IPS-18c (cell line): ENCODE data around the gene OSCP1.
"Not testable (repeated sequence)": the region's sequence is repeated elsewhere in the genome, so short reads cannot be mapped to it uniquely, and the experiment has no call there.

Experiments used
- H3K4me3 ChIP-seq: 2 replicates; pipeline ENCODE4 v1.7.0; 2013; ENCODE audit warnings: low read depth, mild to moderate bottlenecking, low read length, moderate library complexity; ENCODE audit not compliant: insufficient read depth
- H3K9me3 ChIP-seq: one replicate; pipeline ENCODE4 v1.6.1; 2013; ENCODE audit warnings: mild to moderate bottlenecking, low read length, moderate library complexity; ENCODE audit not compliant: control insufficient read depth, insufficient read depth

OSCP1 gene

DNA sequence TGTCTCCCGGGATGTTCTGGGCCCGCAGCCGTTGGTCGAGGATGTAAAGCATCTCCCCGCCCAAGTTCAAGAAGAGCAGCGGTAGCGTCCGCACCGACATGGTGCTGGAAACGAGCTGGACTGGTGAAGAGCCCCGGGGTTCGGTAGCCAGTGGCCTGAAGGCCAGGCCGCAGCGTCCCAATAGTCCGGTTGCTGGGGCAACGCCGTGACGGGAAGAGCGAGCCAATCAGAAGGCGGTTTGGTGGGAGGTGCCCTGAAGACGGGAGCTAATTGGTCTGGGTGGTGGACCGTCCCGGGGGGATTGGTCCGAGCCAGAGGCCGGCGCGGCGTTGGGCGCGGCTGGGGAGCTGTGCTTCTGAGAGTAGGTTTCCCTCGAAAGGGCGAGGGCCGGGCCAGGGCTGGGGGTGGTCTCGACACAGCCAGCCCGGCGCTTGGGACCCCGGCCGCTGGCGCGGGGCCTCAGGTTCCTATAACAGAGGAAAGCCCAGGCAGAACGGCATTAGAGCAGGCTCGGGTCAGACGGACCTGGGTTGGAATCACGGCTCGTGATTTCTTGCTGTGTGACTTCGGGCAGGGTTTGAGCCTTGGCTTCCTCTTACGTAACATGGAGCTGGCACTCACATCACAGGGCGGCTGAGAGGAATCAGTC lies at the start of gene OSCP1:
Gene OSCP1, minus strand, starts transcription at position 182 of the 649 bp plus-strand sequence. Its CDS starts 82 bp downstream, at position 100.
- Histone ChIP-seq H3K9me3 (no peaks in the 10 kb centered on the region), H3K4me3 (peak within 1 kb of the TSS; percentile 69)

- Histone ChIP-seq H3K4me3 (no peak overlapping the region), H3K9me3 (no peaks in the 10 kb centered on the region)
Observed at GRCh38 chr1:36497207-36497606, 47.0 kb upstream of the OSCP1 start.

DNA sequence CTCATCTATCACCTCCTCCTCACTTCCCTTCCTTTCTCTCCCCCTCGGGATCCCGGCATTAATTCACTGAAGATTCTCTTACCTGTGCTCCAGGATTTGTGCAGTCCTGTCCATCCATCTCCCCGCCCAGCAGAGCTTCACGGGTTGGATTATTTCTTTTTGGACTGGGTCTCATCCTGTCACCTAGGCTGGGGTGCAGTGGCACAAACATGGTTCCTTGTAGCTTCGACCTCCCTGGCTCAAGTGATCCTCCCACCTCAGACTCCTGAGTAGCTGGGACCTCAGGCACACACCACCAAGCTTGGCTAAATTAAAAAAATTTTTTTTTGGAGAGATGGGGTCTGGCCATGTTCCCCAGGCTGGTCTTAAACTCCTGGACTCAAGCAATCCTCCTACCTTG lies 44.7 kb upstream of the OSCP1 start:
- Histone ChIP-seq H3K4me3 (no peak overlapping the region), H3K9me3 (no peaks in the 10 kb centered on the region)

DNA sequence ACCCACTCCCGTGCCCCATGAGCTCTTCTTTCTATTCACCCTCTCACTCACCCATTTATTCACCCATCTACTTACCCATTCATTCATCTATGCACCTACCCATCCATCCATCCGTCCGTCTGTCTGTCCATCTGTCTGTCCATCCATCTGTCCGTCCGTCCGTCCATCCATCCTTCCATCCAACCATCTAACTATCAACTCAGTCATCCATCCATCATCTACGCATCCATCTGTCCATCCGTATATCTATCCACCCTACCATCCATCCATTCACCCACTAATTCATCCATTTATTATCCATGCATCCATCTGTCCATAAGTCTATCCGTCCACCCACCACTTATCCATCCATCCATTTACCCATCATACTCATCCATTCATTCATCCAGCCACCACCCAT lies 43.3 kb upstream of the OSCP1 start:
- no peaks in the 10 kb centered on the region for H3K9me3 ChIP-seq

DNA sequence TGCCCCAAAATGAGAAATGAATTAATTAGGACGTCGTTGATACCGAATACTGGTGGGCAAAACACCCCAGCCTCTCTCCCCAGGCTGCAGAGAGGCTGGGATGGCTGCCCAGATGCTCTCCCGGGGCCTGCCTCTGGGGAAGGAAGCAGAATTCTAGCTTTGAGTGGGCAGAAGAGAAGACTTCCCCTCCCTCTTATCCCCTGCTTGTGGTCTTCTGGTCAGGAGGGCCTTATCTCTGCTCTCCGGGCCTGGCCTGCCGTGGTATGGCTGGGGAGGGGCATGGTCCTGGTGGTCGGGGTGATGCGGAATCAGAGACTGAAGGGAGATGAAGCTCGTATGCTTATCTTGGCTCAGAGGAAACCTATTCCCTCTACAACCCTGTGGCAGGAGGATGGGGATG lies 42.2 kb upstream of the OSCP1 start:
- H3K4me3 ChIP-seq: no peak overlapping the region

More for the DNA sequence above, 43.3 kb upstream of the OSCP1 start:
- no peak overlapping the region for H3K4me3 ChIP-seq

DNA sequence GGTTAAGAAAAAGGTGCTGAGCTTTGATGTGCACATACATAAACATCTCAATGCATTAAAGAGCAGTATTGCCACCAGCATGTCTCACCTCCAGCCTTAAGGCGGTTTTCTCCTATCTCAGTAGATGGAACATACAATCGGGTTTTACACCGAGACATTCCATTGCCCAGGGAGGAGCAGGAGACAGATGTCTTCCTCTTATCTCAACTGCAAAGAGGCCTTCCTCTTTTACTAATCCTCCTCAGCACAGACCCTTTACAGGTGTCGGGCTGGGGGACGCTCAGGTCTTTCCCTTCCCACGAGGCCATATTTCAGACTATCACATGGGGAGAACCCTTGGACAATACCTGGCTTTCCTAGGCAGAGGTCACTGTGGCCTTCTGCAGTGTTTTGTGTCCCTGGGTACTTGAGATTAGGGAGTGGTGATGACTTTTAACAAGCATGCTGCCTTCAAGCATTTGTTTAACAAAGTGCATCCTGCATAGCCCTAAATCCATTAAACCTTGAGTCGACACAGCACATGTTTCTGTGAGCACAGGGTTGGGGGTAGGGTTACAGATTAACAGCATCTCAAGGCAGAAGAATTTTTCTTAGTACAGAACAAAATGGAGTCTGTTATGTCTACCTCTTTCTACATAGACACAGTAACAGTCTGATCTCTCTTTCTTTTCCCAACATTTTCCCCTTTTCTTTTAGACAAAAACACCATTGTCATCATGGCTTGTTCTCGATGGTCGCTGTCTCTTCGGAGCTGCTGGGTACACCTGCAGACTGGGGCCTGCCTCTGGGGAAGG lies 39.2 kb upstream of the OSCP1 start:
- H3K4me3 ChIP-seq, H3K9me3 ChIP-seq: not testable (repeated sequence)

More for the DNA sequence above, 42.2 kb upstream of the OSCP1 start:
- no peaks in the 10 kb centered on the region for H3K9me3 ChIP-seq

DNA sequence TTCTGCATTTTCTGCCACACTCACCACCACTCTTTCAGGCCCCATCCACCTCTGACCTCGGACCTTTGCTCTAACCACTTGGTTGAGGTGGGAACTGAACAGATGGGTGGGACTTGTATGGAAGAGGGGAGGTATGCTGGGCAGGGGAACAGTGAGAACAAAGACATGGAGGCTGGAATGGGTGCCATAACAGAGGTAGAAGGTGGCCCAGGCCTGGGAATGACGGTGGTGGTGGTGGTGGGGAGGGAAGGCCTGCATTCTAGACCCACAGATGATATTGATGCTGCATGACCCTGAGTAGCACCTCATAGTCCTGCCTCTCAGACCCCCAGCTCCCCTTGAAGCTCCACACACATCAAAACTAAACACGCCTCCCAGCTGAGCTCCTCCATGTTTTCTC lies 37.7 kb upstream of the OSCP1 start:
- Histone ChIP-seq H3K9me3 (no peaks in the 10 kb centered on the region), H3K4me3 (no peak overlapping the region)

- H3K4me3 ChIP-seq, H3K9me3 ChIP-seq: not testable (repeated sequence)
Observed at GRCh38 chr1:36487336-36487725, 37.1 kb upstream of the OSCP1 start.

- H3K4me3 ChIP-seq: no peak overlapping the region
- no peaks in the 10 kb centered on the region for H3K9me3 ChIP-seq
Observed at GRCh38 chr1:36486439-36487335, 36.4 kb upstream of the OSCP1 start.

DNA sequence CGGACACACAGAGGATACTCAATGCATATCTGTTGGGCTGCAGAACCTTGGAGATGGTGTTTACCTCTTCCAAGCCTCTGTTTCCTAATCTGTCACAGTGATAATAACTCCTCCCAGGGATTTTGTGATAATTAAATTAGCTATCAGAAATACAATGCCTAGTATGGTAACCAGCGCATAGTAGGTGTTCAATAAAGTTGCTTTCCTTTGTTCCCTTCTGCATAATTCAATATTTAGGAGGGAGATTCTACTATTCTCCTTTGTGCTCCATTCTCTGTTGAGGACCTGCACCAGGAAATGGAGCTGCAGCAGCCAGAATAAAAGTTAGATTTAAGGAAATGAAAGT lies 35.8 kb upstream of the OSCP1 start:
- Histone ChIP-seq H3K4me3 (no peak overlapping the region), H3K9me3 (no peaks in the 10 kb centered on the region)

DNA sequence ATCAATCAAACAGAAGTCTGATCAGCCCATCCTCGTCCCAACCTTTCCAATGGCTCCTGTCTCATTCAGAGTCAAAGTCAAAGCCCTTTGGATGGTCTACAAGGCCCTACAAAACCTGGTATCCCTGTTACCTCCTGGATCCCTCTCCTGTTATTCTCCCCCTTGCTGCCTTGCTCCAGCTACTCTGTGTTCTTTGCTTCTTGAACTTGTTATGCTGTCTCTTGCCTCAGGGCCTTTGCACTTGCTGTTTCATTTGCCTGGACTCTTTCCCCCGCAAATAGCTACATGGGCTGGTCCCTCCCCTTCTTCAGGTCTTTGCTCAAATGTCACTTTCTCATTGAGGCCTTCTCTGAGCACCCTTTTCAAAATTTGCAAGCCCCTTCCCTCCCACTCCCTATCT lies 33.8 kb upstream of the OSCP1 start:
- H3K4me3 ChIP-seq: no peak overlapping the region
- no peaks in the 10 kb centered on the region for H3K9me3 ChIP-seq

- Histone ChIP-seq H3K4me3 (no peak within 1 kb of the TSS), H3K9me3 (no peaks in the 10 kb centered on the region)
Observed at GRCh38 chr1:36482724-36483388, 32.6 kb upstream of the OSCP1 start, which contains the start of gene CSF3R. CSF3R (minus strand) TSS chr1:36482913; CDS start chr1:36479496, 3,417 bp downstream.

DNA sequence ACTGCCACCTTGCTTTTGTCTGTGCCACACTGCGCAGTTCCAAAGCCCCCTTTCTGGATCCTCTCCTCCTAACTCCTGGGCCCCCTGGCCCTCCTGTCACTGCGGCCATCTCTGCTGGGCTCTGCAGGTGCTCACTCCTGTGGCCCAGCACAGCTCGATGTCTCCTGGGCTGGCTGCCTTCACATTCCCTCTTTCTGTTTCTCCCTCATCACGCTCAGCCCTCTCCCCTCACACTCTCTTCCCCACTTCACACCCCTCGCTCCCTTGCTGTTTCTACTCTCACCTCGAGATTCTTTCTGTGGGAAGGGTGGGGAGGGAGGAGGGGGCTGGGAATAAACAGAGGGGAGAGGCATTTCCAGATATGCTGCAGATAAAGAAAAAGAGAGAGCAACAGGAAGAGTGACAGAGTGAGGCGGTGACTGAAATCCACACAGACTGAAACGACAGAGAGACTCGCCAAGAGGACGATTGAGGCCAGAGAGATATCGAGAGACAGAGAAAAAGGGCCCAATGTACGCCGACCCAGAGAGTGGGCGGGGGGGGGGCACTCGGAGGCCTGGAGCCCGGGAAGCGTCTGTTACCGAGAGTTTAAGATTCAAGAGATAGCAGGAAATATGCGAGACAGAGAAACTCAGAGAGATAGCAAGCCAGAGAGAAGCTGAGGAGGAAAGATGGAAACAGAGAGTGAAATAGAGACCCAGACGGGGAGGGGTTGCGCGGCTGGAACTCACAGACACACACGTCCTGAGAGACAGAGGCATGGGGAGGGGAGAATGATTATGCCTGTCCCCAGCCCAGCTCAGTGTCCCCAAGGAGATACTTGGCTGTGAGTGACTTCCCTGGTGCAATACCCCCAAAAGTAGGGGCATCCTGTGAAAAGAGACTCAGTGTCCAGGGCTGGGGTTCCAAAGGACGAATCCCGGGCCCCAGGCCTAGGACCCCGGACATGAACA lies 31.8 kb upstream of the OSCP1 start:
- no peaks in the 10 kb centered on the region for H3K9me3 ChIP-seq
- H3K4me3 ChIP-seq: no peak overlapping the region

DNA sequence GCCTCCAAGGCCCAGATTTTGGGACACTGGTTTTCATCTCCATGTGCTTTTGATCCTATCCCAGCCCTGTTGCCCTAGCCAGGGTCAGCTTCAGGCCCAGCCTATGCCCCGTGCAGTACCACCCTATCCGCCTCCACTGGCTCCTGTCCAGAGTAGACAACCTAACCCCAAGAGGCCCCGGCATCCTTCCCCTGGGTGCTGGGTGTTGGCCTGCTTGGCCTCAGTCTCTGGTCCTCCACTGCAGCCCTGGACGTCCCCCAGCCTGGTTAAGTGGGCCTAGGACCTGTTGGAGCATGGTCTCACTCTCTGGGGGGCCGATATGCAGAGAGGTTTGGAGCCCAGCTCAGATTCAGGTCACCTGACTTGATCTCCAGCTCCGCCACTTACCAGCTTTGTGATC lies 30.8 kb upstream of the OSCP1 start:
- Histone ChIP-seq H3K9me3 (no peaks in the 10 kb centered on the region), H3K4me3 (no peak overlapping the region)

DNA sequence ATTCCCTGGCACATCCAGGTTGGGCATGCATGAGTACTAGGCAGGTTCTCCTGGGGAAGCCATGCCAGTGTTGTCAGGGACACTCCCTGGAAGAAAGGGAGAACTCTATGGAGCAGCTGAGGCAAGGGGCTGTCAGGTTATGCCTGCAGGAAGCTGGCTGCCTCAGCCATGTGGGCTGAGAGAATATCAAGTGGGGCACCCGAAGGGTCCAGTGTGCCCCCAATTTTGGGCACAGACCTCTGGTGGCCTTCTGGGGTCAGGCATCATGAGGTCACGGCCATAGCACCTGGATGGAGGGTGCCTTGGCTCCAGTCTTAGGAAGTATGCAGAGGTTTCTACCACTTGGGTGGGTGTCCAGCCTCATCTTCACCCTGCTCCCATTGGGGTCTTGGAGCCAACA lies 29.9 kb upstream of the OSCP1 start:
- H3K4me3 ChIP-seq: no peak overlapping the region
- no peaks in the 10 kb centered on the region for H3K9me3 ChIP-seq

GRCh38 chr1:36479505-36480051 lies 29.3 kb upstream of the OSCP1 start:
- no peaks in the 10 kb centered on the region for H3K9me3 ChIP-seq
- H3K4me3 ChIP-seq: no peak overlapping the region
